GM20000 (cell line): ENCODE measurements around the gene CDKN1A.

Experiments
- DNase-seq: peaks from one replicate; pipeline ENCODE4 v3.0.0; 2012; ENCODE audit warnings: low spot score
- CTCF ChIP-seq: IDR thresholded peaks from 2 replicates; pipeline ENCODE4 v1.5.1; 2012; ENCODE audit warnings: mild to moderate bottlenecking, control low read depth; ENCODE audit errors: extremely low read depth, missing control alignments

The CDKN1A gene

GRCh38 chr6:36730424-36731380 is 52.2 kb downstream of the CDKN1A start:
- DNase-seq: no peak
- TF ChIP-seq CTCF: no peak

GRCh38 chr6:36731622-36732310 is 53.3 kb downstream of the CDKN1A start:
- no peak for TF ChIP-seq CTCF
- no peak for DNase-seq

DNA sequence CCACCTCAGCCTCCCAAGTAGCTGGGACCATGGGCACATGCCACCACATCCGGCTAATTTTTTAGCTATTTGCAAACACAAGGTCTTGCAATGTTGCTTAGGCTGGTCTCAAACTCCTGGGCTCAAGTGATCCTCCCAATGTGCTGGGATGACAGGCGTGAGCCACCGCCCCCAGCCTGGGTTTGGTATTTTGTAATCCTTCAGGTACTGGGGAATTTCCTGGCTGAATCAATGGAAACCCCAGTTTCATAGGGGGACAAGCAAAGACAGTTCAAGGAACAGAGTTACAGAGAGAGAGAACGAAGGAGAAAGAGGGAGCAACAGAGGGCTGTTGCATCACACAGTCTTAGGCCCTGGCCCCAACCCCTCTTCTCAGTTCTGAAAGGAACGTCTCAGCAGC is 54.8 kb downstream of the CDKN1A start:
- no peak for TF ChIP-seq CTCF

DNA sequence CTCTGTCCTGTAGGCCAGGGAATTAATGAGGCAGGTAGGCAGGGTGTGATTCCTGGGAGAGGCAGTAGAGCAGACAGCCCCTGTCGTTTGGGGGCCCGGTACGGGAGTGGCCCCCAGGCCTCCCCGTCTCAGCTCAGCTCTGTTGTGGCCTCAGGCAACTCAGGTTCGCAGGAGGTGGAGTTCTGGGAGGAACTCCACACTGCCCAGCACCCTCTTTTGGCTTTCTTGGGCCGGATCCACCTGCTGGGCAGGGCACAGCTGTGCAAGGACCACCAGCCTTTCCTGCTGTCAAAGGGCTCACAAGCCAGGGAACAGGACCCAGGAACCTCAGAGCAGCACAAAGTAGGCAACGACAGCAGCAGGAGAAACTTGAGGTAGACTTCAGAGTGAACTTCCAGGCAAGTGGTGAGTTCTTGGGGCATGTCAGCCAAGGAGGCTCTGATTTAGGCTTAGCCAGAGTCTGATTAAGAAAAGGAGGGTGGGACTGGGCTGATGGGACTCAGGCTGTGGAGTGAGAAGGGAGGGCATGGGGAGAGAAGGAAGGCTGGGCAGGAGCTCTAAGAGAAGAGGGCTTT is 56.1 kb downstream of the CDKN1A start:
- no peak for DNase-seq
- TF ChIP-seq CTCF: no peak

More for the DNA sequence above, 54.8 kb downstream of the CDKN1A start:
- no peak for DNase-seq

- no peak for TF ChIP-seq CTCF
- DNase-seq: peak; percentile 63
Observed at GRCh38 chr6:36735110-36736071, 56.9 kb downstream of the CDKN1A start.
